ENCODE measurements around the gene MYOG. TPM values are rescaled to one million over a fixed set of nuclear protein-coding genes. Genes with fewer than 3 reads are reported as not detected.
A peak's percentile ranks its signal among the peaks of the same experiment; 100 is the strongest.

Gene MYOG
- total RNA-seq, 1 experiment from 2014 or later = not detected

GRCh38 chr1:203121186-203122015 lies 35.6 kb upstream of the MYOG start:
- peaks cover 56% of the 10 kb centered on the region for H3K27me3 Mint-ChIP-seq (ENCODE audit: insufficient read depth, unreplicated experiment)
- no peak for TF ChIP-seq CTCF (IDR thresholded peaks at IDR 0.05; ENCODE audit: unreplicated experiment)
- H3K27ac Mint-ChIP-seq (ENCODE audit: low read depth, unreplicated experiment) = no peak overlapping the region
- ChIA-PET CTCF (interaction anchor here (0.6 to 10.9 kb wide), 14 partner anchors 9 to 873 kb away, joined by 3 to 185 read pairs (median 4); no protein-coding TSS in a partner anchor), POLR2A (interaction anchor here (0.7 to 2.0 kb wide), 4 partner anchors 11 to 31 kb away, joined by 3 to 5 read pairs (median 4); no protein-coding TSS in a partner anchor)
- peaks cover 5% of the 10 kb centered on the region for H3K4me1 Mint-ChIP-seq (ENCODE audit: insufficient read depth, unreplicated experiment)
- H3K4me3 Mint-ChIP-seq (ENCODE audit: unreplicated experiment) = no peak overlapping the region
- no peaks in the 10 kb centered on the region for H3K9me3 Mint-ChIP-seq (ENCODE audit: unreplicated experiment)
- H3K36me3 Mint-ChIP-seq (ENCODE audit: insufficient read depth, unreplicated experiment) = no peaks in the 10 kb centered on the region
- no TSS peak for BruUV-seq (replicated peaks)
- DNase-seq (ENCODE audit: unreplicated experiment) = no peak
- intact Hi-C loops (cut with micrococcal nuclease) = no loop called here

GRCh38 chr1:203120325-203121153 lies 34.7 kb upstream of the MYOG start:
- CTCF ChIA-PET = interaction anchor here (0.6 to 10.9 kb wide), 14 partner anchors 7 to 872 kb away, joined by 3 to 185 read pairs (median 4); no protein-coding TSS in a partner anchor
- Mint-ChIP-seq H3K27me3 (ENCODE audit: insufficient read depth, unreplicated experiment) (peaks cover 56% of the 10 kb centered on the region), H3K4me3 (ENCODE audit: unreplicated experiment) (no peak overlapping the region), H3K27ac (ENCODE audit: low read depth, unreplicated experiment) (no peak overlapping the region), H3K4me1 (ENCODE audit: insufficient read depth, unreplicated experiment) (peaks cover 10% of the 10 kb centered on the region), H3K36me3 (ENCODE audit: insufficient read depth, unreplicated experiment) (no peaks in the 10 kb centered on the region), H3K9me3 (ENCODE audit: unreplicated experiment) (no peaks in the 10 kb centered on the region)
- POLR2A ChIA-PET = interaction anchor here (0.6 to 2.0 kb wide), 4 partner anchors 12 to 37 kb away, joined by 3 to 5 read pairs (median 4); no protein-coding TSS in a partner anchor
- intact Hi-C loops (cut with micrococcal nuclease) = no loop called here
- no peak for DNase-seq (ENCODE audit: unreplicated experiment)
- no peak for TF ChIP-seq CTCF (IDR thresholded peaks at IDR 0.05; ENCODE audit: unreplicated experiment)
- no TSS peak for BruUV-seq (replicated peaks)

- TF ChIP-seq CTCF (IDR thresholded peaks at IDR 0.05; ENCODE audit: unreplicated experiment) = peak; percentile 99
- Mint-ChIP-seq H3K9me3 (ENCODE audit: unreplicated experiment) (no peaks in the 10 kb centered on the region), H3K27me3 (ENCODE audit: insufficient read depth, unreplicated experiment) (peaks cover 42% of the 10 kb centered on the region), H3K36me3 (ENCODE audit: insufficient read depth, unreplicated experiment) (no peaks in the 10 kb centered on the region), H3K27ac (ENCODE audit: low read depth, unreplicated experiment) (no peak overlapping the region), H3K4me3 (ENCODE audit: unreplicated experiment) (no peak overlapping the region), H3K4me1 (ENCODE audit: insufficient read depth, unreplicated experiment) (peaks cover 10% of the 10 kb centered on the region)
- intact Hi-C loops (cut with micrococcal nuclease) = loop anchor here (1.0 to 5.0 kb wide), 4 partner anchors 54 to 149 kb away; no protein-coding TSS in a partner anchor
- ChIA-PET CTCF (interaction anchor here (0.6 to 10.2 kb wide), 52 partner anchors 9 to 448 kb away, joined by 3 to 185 read pairs (median 6); partner anchors contain the start of genes ADORA1 and MYBPH), POLR2A (interaction anchor here (0.6 to 1.6 kb wide), 6 partner anchors 10 to 99 kb away, joined by 3 to 6 read pairs (median 3); no protein-coding TSS in a partner anchor)
- peak; percentile 85 for DNase-seq (ENCODE audit: unreplicated experiment)
- BruUV-seq (replicated peaks) = no TSS peak
Observed at GRCh38 chr1:203117611-203118575, 32.1 kb upstream of the MYOG start.

Data from MCF 10A (cell line).